GM12872 (cell line): ENCODE data around the gene SLC15A3.

Experiments
- CTCF ChIP-seq: IDR thresholded peaks from 3 replicates; pipeline ENCODE4 v1.5.1; 2011; ENCODE audit warnings: low read depth, mild to moderate bottlenecking, low read length, moderate library complexity; ENCODE audit not compliant: insufficient read depth

SLC15A3 gene

GRCh38 chr11:60951606-60951903 is 421 bp downstream of the SLC15A3 start:
- TF ChIP-seq CTCF, result no peak

GRCh38 chr11:60950933-60951605 is 907 bp downstream of the SLC15A3 start:
- TF ChIP-seq CTCF, result no peak

- no peak for TF ChIP-seq CTCF
Observed at GRCh38 chr11:60950024-60950423, 2.0 kb downstream of the SLC15A3 start.

- no peak for TF ChIP-seq CTCF
Observed at GRCh38 chr11:60948250-60948649, 3.7 kb downstream of the SLC15A3 start.

- no peak for TF ChIP-seq CTCF
Observed at GRCh38 chr11:60947700-60948099, 4.3 kb downstream of the SLC15A3 start.

GRCh38 chr11:60946601-60947264 is 5.2 kb downstream of the SLC15A3 start:
- no peak for TF ChIP-seq CTCF

GRCh38 chr11:60945295-60945667 is 6.7 kb downstream of the SLC15A3 start:
- TF ChIP-seq CTCF, result no peak
